DMS 273 treated with DMSO at 0.1 percent for 48 hours (cell line): ENCODE data around the gene ERMN.
"Not testable (repeated sequence)": the region's sequence is repeated elsewhere in the genome, so short reads cannot be mapped to it uniquely, and the experiment has no call there.

Experiments
- DNase-seq: peaks from one replicate; lab custom pipeline; 2025; lab: John Stamatoyannopoulos, UW

ERMN gene

DNA sequence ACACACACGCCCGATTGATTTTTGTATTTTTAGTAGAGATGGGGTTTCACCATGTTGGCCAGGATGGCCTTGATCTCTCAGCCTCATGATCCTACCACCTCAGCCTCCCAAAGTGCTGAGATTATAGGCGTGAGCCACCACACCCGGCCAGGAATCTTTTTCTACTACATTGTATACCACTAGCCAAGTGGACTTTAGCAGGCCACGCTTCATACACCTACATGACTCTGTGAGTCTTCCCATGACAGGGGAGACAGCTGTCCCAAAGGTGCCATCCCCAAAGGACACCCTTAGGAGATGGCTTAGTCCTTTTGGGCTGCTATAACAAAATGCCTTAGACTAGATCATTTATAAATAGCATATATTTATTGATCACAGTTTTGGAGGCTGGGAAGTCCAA, 32.8 kb downstream of the ERMN start:
- no peak for DNase-seq

DNA sequence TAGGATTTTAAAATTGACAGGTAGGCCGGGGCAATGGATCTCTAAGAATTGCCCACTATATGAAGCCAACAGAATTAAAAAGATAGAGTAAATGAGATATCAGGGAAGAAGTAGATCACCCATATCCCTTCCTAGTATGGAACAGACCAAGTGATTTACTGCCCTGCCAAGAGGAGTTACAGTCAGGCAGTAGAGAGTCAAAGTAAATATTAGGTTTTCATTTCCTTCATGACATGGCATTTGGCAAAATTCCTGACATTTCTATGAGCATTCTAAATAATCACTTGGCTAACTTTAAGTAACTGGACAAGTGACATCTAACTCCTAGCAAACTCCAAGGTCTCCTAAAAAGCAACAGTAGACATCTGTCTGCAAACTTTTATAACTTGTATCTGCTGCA, 34.6 kb downstream of the ERMN start:
- DNase-seq, result no peak

DNA sequence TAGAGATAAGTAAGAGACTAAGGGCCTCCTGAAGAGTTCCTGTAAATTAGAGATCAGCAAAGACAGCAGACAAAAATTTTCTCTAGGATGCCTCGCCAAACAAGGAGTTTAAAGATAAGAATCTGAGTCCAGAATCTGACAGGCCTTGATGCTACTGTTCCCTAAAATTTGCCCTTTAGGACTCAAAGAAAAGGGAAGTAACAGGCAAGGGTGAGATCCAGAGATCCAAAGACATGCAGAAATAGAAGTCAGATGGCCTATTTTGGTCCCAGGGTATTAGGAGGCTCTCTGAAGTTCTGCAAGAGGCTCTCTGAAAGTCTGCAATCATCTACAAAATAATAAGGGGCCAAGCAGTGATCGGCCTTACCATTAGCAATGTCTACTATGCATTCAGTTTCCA, 35.1 kb downstream of the ERMN start:
- no peak for DNase-seq

DNA sequence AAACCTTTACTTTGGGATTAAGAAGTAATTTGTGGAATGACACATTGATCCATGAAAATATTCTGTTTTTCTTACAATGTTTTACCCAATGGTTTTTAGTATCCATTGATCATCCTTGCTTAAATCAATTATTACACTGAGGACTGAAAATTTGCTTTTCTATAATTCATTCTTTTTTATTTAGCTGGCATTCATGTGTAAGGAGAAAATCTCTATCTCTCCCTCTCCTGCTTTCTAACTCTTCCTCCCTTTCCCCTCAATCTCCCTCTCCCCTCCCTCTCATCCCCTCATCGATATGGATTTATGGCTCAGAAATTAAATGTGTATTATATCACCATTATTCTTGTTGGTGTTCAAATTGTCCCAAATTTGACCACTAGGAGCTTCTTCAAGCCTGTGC, 38.5 kb downstream of the ERMN start:
- no peak for DNase-seq

- DNase-seq, result no peak
These were observed 42.2 kb downstream of the ERMN start for GRCh38 chr2:157283468-157283867.

DNA sequence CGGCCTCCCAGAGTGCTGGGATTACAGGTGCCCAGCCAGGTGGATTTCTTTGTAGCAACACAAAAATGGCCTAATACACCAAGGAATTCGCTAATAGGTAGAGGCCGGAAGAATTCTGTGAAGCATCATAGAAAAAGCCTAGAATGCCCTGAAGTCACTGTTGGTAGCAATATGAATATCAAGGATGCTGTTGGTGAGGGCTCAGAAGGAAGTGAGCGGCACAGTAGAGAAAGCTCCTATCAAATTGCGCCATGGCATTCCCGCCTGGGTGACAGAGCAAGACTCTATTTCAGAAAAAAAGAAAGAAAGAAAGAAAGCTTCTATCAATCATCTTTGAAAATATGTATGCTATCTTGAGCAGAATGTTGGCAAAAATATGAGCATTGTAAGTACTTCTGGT, 44.3 kb downstream of the ERMN start:
- no peak for DNase-seq

DNA sequence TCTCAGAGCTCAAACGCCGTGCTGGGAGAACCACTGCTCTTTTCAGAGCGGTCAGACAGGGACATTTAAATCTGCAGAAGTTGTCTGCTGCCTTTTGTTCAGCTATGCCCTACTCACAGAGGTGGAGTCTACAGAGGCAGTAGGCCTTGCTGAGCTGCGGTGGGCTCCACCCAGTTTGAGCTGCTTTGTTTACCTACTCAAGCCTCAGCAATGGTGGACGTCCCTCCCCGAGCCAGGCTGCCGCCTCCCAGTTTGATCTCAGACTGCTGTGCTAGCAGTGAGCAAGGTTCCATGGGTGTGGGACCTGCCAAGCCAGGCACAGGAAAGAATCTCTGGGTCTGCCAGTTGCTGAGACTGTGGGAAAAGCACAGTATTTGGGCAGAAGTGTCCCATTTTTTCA, 46.3 kb downstream of the ERMN start:
- not testable (repeated sequence) for DNase-seq

GRCh38 chr2:157271590-157272203, 53.9 kb downstream of the ERMN start:
- no peak for DNase-seq

GRCh38 chr2:157269922-157270321, 55.7 kb downstream of the ERMN start:
- no peak for DNase-seq

- no peak for DNase-seq
These were observed 56.6 kb downstream of the ERMN start for GRCh38 chr2:157269060-157269459.
